GM18858 (cell line): ENCODE results near the gene ARL5C.

Experiments
- ATAC-seq: cut with Tn5 transposase; IDR thresholded peaks from one replicate; pipeline ENCODE4 v1.9.1; 2021; ENCODE audit not compliant: unreplicated experiment

The ARL5C gene

DNA sequence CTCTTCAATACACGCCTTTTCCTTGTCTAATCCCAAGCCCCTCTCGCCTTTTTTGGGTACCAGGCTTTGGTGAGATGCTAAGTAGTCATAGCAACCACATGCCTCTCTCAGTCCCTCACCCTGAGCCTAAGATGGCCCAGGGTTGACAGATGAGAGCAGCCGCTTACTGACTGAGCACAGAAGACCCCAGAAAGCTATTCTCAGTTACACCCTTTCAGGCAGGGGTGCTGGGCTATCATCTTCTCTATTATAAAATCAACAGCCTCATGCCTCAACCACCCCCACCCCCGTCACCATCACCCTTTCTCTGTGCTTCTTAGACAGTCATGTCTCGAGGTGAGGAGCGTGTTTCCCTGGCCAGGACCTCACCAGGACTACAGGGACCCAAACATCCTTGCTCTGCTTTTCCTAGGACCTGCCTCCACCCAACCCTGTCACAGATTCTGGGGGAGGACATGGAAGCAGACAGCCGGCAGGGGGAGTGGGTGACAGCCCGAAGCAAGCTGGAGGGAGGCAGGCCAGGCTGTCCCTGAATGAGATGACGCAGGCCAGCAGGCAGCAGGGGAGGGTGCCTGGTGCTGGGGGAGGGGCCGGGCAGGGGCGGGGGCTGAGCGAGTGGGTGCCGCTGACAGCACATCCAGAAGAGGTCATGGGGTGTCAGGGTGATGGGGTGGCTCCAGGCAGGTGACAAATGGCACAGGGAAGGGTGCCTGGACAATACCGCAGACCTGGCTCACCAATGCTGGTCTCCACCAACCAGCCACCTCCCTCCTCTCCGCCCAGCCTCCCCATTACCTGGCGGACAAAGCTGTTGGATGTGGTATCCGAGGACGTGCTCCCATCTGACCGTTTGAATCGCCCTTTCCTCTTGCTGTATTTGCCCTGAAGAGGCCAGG lies 28.4 kb upstream of the ARL5C start:
- no peak for ATAC-seq

DNA sequence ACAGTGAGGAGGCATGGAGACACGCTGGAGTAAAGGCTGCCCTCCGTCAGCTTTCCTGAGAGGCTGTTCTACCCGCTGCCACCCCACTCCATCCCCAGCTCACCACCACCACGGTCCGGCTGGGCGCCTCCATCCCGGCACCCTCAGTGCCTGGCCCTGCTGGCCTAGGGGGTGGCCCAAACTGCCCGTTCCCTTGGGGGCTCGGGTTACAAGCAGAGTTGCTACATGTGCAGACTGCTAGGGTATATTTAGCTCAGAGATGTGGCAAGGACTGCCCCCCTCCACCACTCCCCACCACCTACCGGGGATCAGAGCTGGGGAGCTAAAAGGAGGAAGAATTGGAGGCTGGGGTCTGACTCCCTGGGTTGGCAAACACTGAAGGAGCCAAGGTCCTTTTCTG lies 27.4 kb upstream of the ARL5C start:
- no peak for ATAC-seq

DNA sequence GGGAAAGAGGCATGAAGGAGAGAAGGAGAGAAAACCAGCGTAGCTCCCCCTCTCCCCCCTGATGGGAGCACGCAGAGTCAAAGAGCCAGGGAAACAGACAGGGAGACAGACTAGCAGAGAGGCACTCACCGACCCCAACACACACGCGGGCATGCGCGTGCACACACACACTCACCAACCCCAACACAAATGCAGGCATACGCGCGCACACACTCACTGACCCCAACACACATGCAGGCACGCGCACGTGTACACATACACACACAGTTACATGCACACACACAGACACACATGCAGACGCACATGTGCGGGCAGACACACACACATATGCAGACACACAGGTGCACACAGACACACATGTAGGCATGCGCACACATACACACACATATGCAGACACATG lies 26.9 kb upstream of the ARL5C start:
- no peak for ATAC-seq

- no peak for ATAC-seq
Measured at GRCh38 chr17:39191750-39192510, 26.0 kb upstream of the ARL5C start.

GRCh38 chr17:39187152-39187830 lies 21.3 kb upstream of the ARL5C start:
- no peak for ATAC-seq

DNA sequence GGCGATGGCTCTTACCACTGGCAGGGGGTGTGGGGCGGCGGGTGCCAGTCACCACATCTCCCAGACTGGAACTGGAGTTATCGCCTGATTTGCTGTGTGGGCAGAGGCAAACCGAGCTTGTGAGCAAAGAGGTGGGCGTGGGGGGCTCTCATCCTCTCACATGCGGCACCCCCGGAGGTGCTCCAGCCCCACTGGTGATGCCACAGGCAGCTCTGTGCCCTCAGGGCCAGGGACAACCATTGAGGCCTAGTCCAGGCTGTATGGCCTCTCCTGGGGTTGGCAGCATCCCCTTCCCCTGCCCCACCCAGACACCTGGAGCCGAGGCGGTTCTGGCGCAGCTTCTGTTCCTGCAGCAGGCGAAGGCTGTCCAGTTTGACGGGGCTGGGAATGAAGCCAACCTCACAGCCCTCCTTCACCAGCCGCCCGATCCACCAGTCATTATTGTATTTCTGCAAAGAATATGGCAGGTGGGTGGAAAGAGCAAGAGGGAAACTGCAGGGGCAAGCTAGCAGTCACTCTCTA lies 20.6 kb upstream of the ARL5C start:
- ATAC-seq: no peak

DNA sequence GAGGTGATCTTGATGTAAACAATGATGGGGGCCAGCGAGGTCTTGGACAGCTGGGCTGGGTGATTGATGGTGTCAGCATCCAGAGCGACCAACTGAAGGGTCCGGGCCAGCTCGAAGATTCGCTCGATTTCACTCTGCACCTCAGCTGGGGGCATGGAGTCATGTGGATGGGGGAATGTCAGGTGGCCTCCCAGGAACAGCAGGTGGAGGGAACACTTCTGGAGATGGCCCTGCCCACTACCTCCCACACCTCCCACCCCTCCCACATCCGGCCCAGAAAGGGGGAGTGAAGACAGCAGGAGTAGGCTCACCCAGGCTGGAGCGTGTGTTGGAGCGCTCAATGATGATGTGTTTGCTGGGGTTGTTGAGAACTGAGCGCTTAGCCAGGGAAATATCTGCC lies 17.8 kb upstream of the ARL5C start:
- no peak for ATAC-seq

DNA sequence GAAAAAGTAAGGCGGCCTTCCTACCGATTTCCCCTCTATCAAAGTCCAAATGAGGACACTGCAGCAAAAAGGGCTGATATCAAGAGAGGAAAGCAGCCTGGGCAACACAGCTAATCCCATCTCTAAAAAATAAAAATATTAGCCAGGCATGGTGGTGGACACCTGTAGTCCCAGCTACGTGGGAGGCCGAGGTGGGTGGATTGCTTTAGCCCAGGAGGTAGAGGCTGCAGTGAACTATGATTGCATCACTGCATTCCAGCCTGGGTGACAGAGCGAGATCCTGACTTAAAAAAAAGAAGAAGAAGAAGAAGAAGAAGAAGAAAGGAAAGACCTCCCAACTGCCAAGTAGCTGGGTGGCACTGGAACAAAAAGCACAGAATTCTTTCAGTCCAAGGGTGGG lies 17.1 kb upstream of the ARL5C start:
- ATAC-seq: no peak

GRCh38 chr17:39181303-39181702 lies 15.3 kb upstream of the ARL5C start:
- no peak for ATAC-seq

- ATAC-seq: no peak
Measured at GRCh38 chr17:39178536-39178935, 12.6 kb upstream of the ARL5C start.

DNA sequence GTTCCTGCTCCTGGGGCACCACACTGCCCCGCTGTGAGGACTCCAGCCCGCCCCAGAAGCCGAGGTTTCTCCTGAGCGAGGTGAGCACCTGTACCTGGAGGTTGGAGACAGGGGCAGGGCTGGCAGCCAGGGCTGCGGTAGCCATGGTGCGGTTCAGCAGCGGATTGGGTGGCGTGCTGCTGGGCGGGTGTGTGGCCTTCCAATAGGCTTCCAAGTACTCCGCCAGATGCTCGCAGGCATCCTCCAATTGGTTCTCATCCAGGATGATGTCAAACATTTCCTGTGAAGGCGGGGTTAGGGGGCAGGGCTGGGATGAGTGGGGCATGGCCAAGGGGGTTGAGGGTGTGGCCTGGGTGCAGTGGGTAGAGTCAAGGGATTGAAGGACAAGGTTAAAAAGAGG lies 11.3 kb upstream of the ARL5C start:
- ATAC-seq: no peak

DNA sequence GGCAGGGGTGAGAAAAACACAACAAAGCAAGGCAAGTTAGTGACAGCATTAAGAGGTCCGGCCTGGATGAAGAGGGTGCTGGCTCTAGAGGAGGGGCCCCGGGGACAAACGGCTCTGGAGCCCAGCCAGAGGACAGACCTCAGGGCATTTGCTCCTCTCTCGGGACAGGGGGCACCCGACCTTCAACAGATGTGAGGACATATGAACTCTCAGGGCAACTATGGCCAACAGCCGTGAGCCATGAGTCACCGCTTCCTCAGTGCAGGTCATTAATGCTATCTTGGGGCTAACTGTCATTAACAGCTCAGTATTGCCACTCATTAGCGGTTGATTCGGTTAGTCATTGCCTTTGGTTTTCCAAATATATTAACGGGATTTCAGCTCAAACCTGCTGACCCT lies 9.7 kb upstream of the ARL5C start:
- ATAC-seq: no peak

- ATAC-seq: no peak
Measured at GRCh38 chr17:39174920-39175694, 9.1 kb upstream of the ARL5C start.

- ATAC-seq: no peak
Measured at GRCh38 chr17:39173526-39174274, 7.7 kb upstream of the ARL5C start.

- no peak for ATAC-seq
Measured at GRCh38 chr17:39173080-39173479, 7.1 kb upstream of the ARL5C start.

DNA sequence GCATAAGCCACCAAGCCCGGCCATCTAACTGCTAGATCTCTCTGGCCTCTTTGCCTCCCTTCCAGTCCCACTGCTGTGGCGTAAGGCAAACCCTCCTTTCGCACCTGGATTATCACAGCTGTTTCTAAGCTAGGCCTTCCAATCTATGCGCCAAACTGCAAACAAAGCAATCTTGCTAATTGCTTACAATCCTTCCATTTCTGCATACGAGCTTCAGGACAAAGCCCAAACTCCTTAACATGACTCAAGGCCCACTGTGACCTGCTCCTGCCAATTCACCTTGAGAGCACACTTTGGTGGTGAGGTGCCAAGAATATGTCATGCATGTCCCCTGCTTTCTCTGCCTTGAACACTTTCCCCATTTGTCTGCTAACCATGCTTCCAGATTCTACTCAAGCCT lies 6.0 kb upstream of the ARL5C start:
- no peak for ATAC-seq

- no peak for ATAC-seq
Measured at GRCh38 chr17:39170558-39170957, 4.6 kb upstream of the ARL5C start.

DNA sequence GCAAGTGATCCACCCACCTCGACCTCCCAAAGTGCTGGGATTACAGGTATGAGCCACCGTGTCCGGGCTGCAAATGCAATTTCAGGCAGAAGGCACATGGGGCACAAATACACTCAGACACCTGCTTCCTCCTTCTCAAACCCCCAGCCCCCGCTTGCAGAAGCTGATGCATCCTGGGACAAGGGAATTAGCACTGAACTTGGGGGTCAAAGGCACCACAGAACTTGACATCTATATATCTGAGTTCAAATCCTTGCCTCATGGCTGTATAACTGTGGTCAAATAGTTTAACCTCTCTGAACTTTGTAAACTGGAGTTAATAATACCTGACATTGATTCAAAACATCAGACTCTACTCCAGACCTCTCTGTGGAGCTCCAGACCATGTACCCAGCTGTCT lies 4.1 kb upstream of the ARL5C start:
- ATAC-seq: no peak

- ATAC-seq: no peak
Measured at GRCh38 chr17:39169518-39169917, 3.6 kb upstream of the ARL5C start.

DNA sequence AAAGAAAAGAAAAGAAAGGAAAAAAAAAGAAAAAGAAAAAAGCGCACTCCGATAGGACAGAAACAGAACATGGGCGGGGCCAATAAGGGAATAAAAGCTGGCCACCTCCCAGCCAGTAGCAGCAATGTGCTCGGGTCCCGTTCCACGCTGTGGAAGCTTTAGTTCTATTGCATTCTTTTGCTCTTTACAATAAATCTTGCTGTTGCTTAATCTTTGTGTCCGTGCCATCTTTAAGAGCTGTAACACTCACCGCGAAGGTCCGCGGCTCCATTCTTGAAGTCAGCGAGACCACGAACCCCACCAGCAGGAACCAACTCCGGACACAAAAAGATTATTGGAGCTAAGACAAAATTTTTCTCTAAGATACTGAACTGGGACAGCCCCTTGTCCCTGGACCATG lies 3.1 kb upstream of the ARL5C start:
- ATAC-seq: no peak
